Measurements from ENCODE around the gene LINGO3.

DNA sequence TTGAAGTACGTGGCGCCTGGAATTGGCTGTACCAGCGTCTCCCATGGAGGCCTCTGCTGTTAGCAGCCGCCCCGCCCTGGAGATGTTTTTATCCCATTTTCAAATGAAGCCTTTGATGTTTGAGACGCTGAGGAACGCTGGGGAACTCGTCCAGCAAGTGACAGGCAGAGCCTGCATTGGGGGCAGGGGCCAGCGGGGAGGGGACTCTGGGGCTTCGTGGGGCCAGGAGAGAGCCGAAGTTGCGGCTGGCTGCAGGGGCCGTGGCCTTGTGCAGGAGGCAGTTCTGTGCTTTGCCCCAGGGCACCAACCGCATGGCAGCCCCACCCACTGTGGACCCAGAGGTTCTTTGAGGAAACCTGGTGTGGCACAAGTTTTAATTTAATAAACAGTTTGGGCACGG lies 34.0 kb upstream of the LINGO3 start:
- TF ChIP-seq POLR2A (IDR thresholded peaks at IDR 0.05): no peak
- TF ChIP-seq, protein P1, sequence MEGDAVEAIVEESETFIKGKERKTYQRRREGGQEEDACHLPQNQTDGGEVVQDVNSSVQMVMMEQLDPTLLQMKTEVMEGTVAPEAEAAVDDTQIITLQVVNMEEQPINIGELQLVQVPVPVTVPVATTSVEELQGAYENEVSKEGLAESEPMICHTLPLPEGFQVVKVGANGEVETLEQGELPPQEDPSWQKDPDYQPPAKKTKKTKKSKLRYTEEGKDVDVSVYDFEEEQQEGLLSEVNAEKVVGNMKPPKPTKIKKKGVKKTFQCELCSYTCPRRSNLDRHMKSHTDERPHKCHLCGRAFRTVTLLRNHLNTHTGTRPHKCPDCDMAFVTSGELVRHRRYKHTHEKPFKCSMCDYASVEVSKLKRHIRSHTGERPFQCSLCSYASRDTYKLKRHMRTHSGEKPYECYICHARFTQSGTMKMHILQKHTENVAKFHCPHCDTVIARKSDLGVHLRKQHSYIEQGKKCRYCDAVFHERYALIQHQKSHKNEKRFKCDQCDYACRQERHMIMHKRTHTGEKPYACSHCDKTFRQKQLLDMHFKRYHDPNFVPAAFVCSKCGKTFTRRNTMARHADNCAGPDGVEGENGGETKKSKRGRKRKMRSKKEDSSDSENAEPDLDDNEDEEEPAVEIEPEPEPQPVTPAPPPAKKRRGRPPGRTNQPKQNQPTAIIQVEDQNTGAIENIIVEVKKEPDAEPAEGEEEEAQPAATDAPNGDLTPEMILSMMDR (IDR thresholded peaks at IDR 0.05): no peak
